Astrocyte (in vitro differentiated cells and primary cell): ENCODE measurements around the gene TRIM52. TPM values are rescaled to one million over a fixed set of nuclear protein-coding genes. Genes with fewer than 3 reads are reported as not detected.
A peak's percentile ranks its signal among the peaks of the same experiment; 100 is the strongest.

ENCODE experiments used
- DNase-seq: peaks from one replicate; pipeline ENCODE4 v3.0.0-alpha.2; 2010; ENCODE audit warnings: low read depth
- FAIRE-seq: peaks from 2 replicates; lab custom pipeline; 2011; peaks lifted over from hg19 to GRCh38; lab: Jason Lieb, UNC
- H2AFZ ChIP-seq: 2 replicates; pipeline ENCODE4 v1.6.0; 2012; ENCODE audit warnings: low read depth, low read length, inconsistent platforms
- H3K27ac ChIP-seq: 2 replicates; pipeline ENCODE4 v1.5.1; 2011; ENCODE audit warnings: low read depth, low read length, inconsistent platforms
- H3K27me3 ChIP-seq: 2 replicates; pipeline ENCODE4 v1.6.0; 2011; ENCODE audit warnings: low read length, inconsistent platforms; ENCODE audit not compliant: insufficient read depth
- H3K36me3 ChIP-seq: 2 replicates; pipeline ENCODE4 v1.5.1; 2011; ENCODE audit warnings: low read length, inconsistent platforms; ENCODE audit not compliant: insufficient read depth
- H3K4me1 ChIP-seq: 2 replicates; pipeline ENCODE4 v1.5.1; 2011; ENCODE audit warnings: low read length, inconsistent platforms; ENCODE audit not compliant: insufficient read depth
- H3K4me2 ChIP-seq: 2 replicates; pipeline ENCODE4 v1.6.0; 2012; ENCODE audit warnings: low read length, inconsistent platforms
- H3K4me3 ChIP-seq: 2 replicates; pipeline ENCODE4 v1.5.1; 2011; ENCODE audit warnings: low read depth, mild to moderate bottlenecking, low read length, inconsistent platforms; ENCODE audit not compliant: insufficient read depth
- H3K79me2 ChIP-seq: 2 replicates; pipeline ENCODE4 v1.6.0; 2012; ENCODE audit warnings: mild to moderate bottlenecking, low read length, inconsistent platforms; ENCODE audit not compliant: insufficient read depth
- H3K9ac ChIP-seq: 2 replicates; pipeline ENCODE4 v1.6.0; 2012; ENCODE audit warnings: mild to moderate bottlenecking, low read length, inconsistent platforms
- H3K9me3 ChIP-seq: 2 replicates; pipeline ENCODE4 v1.5.1; 2012; ENCODE audit warnings: low read depth, mild to moderate bottlenecking, low read length, inconsistent platforms; ENCODE audit not compliant: insufficient read depth
- H4K20me1 ChIP-seq: 2 replicates; pipeline ENCODE4 v1.6.0; 2012; ENCODE audit warnings: low read length, inconsistent platforms; ENCODE audit not compliant: insufficient read depth
- H3K27ac Mint-ChIP-seq: one replicate; pipeline ENCODE4 v1.8.0; 2021; ENCODE audit warnings: mild to moderate bottlenecking, mixed read lengths; ENCODE audit not compliant: unreplicated experiment
- H3K27me3 Mint-ChIP-seq: one replicate; pipeline ENCODE4 v1.8.0; 2021; ENCODE audit warnings: low read depth, mixed read lengths; ENCODE audit not compliant: unreplicated experiment
- H3K36me3 Mint-ChIP-seq: one replicate; pipeline ENCODE4 v1.8.0; 2021; ENCODE audit warnings: low read depth, mixed read lengths; ENCODE audit not compliant: unreplicated experiment
- H3K4me1 Mint-ChIP-seq: one replicate; pipeline ENCODE4 v1.8.0; 2021; ENCODE audit warnings: low read depth, mixed read lengths; ENCODE audit not compliant: unreplicated experiment
- H3K4me3 Mint-ChIP-seq: one replicate; pipeline ENCODE4 v1.8.0; 2021; ENCODE audit warnings: mild to moderate bottlenecking, moderate library complexity, mixed read lengths; ENCODE audit not compliant: unreplicated experiment
- H3K9me3 Mint-ChIP-seq: one replicate; pipeline ENCODE4 v1.8.0; 2021; ENCODE audit warnings: mild to moderate bottlenecking, mixed read lengths; ENCODE audit not compliant: unreplicated experiment
- CTCF ChIP-seq: IDR thresholded peaks from 2 replicates; pipeline ENCODE4 v1.5.1; 2011; ENCODE audit warnings: low read depth, mild to moderate bottlenecking, inconsistent platforms, low read length, moderate library complexity; ENCODE audit not compliant: insufficient read depth
- EZH2 ChIP-seq: IDR thresholded peaks from 2 replicates; pipeline ENCODE4 v1.6.1; 2012; ENCODE audit warnings: mild to moderate bottlenecking, low read length, inconsistent platforms; ENCODE audit not compliant: insufficient read depth
- total RNA-seq: library from RNA; stranded (reverse); gene quantifications from 2 replicates; pipeline ENCODE4 v1.2.1, GENCODE V29; 2021

The TRIM52 gene
- total RNA-seq, 1 donor from 2014 or later, result 6.5 TPM

DNA sequence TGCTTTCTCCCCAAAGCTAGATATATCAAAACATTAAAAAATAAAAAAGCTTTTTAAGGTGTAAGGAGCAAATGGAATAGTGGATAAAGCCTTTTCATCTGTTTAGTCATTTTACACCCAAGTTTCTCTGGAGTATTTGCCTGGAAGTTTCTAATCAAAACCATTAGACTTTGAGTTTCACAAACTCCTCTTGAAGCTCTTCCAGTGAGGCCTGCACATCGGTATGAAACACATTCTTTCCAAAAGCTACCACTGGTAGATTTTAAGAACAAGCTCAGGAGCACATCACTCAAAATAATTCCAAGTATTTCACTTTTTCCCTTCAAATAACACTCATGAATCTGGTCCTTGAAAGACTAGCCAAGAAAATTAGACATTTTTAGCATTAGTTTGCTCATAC is 5.7 kb downstream of the TRIM52 start:
- H3K36me3 ChIP-seq, result peaks cover 23% of the 10 kb centered on the region
- no peaks in the 10 kb centered on the region for H3K27me3 ChIP-seq
- no peaks in the 10 kb centered on the region for H3K9me3 ChIP-seq
- H3K27ac ChIP-seq, result no peak overlapping the region
- DNase-seq, result no peak
- Mint-ChIP-seq H3K9me3 (no peaks in the 10 kb centered on the region), H3K36me3 (peaks cover 12% of the 10 kb centered on the region), H3K27me3 (no peaks in the 10 kb centered on the region), H3K4me1 (peaks cover 35% of the 10 kb centered on the region), H3K4me3 (peak overlapping the region; percentile 37), H3K27ac (no peak overlapping the region)
- H3K9ac ChIP-seq, result no peak overlapping the region
- no peak overlapping the region for H3K4me3 ChIP-seq
- peaks cover 98% of the 10 kb centered on the region for H3K79me2 ChIP-seq
- no peak overlapping the region for H3K4me2 ChIP-seq
- FAIRE-seq, result no peak
- no peak overlapping the region for H2AFZ ChIP-seq
- TF ChIP-seq CTCF, result no peak
- peaks cover 94% of the 10 kb centered on the region for H4K20me1 ChIP-seq
- peaks cover 12% of the 10 kb centered on the region for H3K4me1 ChIP-seq

GRCh38 chr5:181248277-181248676 is 12.7 kb downstream of the TRIM52 start:
- no peak for FAIRE-seq
- TF ChIP-seq EZH2 (no peak), CTCF (no peak)
- peak overlapping the region; percentile 28 for H3K27ac ChIP-seq
- H3K4me1 Mint-ChIP-seq, result peaks cover 31% of the 10 kb centered on the region
- DNase-seq, result no peak
- no peaks in the 10 kb centered on the region for H3K27me3 Mint-ChIP-seq
- peak overlapping the region; percentile 88 for H3K27ac Mint-ChIP-seq
- no peaks in the 10 kb centered on the region for H3K9me3 ChIP-seq
- no peaks in the 10 kb centered on the region for H3K27me3 ChIP-seq
- peaks cover 16% of the 10 kb centered on the region for H3K4me1 ChIP-seq
- peaks cover 9% of the 10 kb centered on the region for H3K36me3 ChIP-seq
- H3K4me3 ChIP-seq, result peak overlapping the region; percentile 71
- H2AFZ ChIP-seq, result no peak overlapping the region
- H3K9me3 Mint-ChIP-seq, result no peaks in the 10 kb centered on the region
- peak overlapping the region; percentile 91 for H3K4me3 Mint-ChIP-seq
- H3K79me2 ChIP-seq, result peaks cover 89% of the 10 kb centered on the region
- H3K4me2 ChIP-seq, result peak overlapping the region; percentile 97
- H4K20me1 ChIP-seq, result peaks cover 57% of the 10 kb centered on the region
- H3K9ac ChIP-seq, result peak overlapping the region; percentile 99
- H3K36me3 Mint-ChIP-seq, result peaks cover 12% of the 10 kb centered on the region

- H3K4me1 ChIP-seq, result peaks cover 23% of the 10 kb centered on the region
- FAIRE-seq, result no peak
- Mint-ChIP-seq H3K4me1 (peaks cover 34% of the 10 kb centered on the region), H3K27me3 (no peaks in the 10 kb centered on the region), H3K27ac (peak overlapping the region; percentile 99), H3K36me3 (peaks cover 27% of the 10 kb centered on the region), H3K9me3 (no peaks in the 10 kb centered on the region), H3K4me3 (peak overlapping the region; percentile 91)
- H3K79me2 ChIP-seq, result peaks cover 90% of the 10 kb centered on the region
- H3K27ac ChIP-seq, result peak overlapping the region; percentile 96
- DNase-seq, result peak; percentile 71
- peak overlapping the region; percentile 92 for H3K4me3 ChIP-seq
- H3K27me3 ChIP-seq, result no peaks in the 10 kb centered on the region
- peaks cover 59% of the 10 kb centered on the region for H4K20me1 ChIP-seq
- no peak for TF ChIP-seq EZH2
- TF ChIP-seq CTCF, result no peak
- peaks cover 9% of the 10 kb centered on the region for H3K36me3 ChIP-seq
- peak overlapping the region; percentile 97 for H3K4me2 ChIP-seq
- peak overlapping the region; percentile 82 for H2AFZ ChIP-seq
- no peaks in the 10 kb centered on the region for H3K9me3 ChIP-seq
- peak overlapping the region; percentile 99 for H3K9ac ChIP-seq
These were observed 14.5 kb downstream of the TRIM52 start for GRCh38 chr5:181246276-181247049.
